ENCODE results near the gene SHD.
"Not testable (repeated sequence)": the region's sequence is repeated elsewhere in the genome, so short reads cannot be mapped to it uniquely, and the experiment has no call there.

Gene SHD

DNA sequence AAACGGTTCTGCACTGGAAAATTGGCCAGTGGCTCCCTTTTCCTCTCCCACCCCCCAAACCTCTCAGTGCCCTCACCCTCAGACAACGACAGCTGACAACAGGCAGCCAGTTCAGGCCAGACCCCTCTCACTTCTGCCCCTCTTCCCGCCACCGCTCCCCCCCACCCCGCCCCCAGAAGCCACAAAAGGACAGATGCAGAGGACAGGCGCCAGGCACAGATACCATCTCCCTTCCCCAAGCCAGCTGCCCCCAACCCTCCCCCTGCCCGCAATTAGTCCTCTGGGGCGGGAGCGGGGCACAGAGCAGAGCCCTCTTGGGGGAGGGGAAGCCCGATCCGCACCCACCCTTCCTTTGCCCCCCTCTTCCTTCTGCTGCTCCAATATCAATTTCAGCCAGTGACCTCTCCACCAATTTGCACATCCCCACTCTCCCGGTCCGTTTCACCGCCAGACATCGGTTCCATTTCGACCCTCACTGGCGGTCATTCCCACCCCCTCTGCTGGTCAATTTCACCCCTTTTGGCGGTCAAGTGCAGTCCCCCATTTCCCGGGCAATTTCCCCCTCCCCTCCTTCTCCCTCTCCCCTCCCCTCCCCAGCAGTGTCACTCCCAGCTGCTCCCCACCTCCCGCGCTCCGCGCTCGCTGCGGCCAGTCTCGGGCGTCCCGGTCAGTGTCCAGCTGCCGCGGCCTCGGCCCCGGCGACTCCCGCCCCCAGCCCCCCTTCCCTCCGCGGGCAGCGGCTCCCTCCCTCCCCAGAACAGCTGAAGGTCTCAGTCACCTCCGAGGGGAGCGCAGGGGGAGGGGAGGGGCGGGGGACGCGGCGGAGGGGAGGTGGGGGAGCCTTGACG lies at the start of gene SHD:
TSS of gene SHD (plus strand) at position 848 of the 848 bp plus-strand sequence. CDS start 798 bp downstream, outside the sequence.
- no peak for DNase-seq (ENCODE audit: low read depth, low spot score)
- no peak within 1 kb of the TSS for H3K27ac ChIP-seq

DNA sequence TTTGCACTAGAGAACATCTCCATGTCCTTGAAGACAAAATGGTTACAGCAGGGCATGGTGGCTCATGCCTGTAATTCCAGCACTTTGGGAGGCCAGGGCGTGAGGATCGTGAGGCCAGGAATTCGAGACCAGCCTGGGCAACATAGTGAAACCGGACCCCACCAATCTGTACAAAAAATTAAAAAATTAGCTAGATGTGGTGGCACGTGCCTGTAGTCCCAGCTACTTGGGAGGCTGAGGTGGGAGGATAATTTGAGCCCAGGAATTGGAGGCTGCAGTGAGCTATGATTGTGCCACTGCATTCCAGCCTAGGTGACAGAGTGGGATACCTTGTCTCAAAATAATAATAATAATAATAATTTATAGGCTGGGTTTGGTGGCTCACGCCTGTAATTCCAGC lies 48.8 kb upstream of the SHD start:
- DNase-seq (ENCODE audit: low read depth, low spot score); H3K27ac ChIP-seq: not testable (repeated sequence)

GRCh38 chr19:4231521-4231920 lies 47.5 kb upstream of the SHD start:
- not testable (repeated sequence) for DNase-seq (ENCODE audit: low read depth, low spot score); H3K27ac ChIP-seq

DNA sequence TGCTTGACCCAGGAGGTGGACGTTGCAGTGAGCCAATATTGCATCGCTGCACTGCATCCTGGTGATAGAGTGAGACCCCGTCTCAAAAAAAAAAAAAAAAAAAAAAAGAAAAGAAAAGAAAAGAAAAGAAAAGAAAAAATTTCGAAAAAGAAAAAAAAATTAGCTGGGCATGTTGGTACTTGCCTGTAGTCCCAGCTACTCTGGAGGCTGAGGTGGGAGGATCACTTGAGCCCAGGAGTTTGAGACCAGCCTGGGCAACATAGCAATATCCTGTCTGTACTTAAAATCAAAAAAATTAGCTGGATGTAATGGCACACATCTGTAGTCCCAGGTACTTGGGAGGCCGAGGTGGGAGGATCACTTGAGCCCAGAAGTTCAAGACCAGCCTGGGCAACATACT lies 46.9 kb upstream of the SHD start:
- DNase-seq (ENCODE audit: low read depth, low spot score); H3K27ac ChIP-seq: not testable (repeated sequence)

- DNase-seq (ENCODE audit: low read depth, low spot score): no peak
Measured at GRCh38 chr19:4232614-4233281, 46.3 kb upstream of the SHD start.

DNA sequence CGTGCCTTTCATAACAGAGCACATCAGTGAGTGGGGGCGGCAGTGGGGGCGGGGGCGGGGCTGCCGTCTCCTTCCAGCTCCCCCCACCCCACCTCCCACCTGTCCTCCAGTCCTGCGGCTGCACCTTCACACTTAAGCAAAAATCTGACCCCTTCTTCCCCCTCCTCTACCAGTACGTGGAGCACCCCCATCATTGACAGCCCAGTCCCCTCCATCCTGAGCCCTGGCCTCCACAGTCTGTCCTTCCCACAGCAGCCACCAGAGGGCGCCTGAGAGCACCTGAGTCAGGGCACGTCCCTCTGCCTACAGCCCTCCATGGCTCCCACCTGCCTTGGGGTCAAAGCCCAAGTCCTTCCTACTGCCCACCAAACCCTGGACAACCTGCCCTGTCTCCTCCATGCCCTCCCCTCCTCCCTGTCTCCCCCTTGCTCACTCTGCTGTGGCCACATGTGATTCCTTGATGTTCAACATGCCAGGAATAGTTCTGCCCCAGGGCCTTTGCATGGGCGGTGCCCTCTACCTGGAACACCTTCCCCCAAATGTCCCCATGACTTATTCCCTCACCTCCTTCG lies 45.7 kb upstream of the SHD start:
- no peak for DNase-seq (ENCODE audit: low read depth, low spot score)
- no peak overlapping the region for H3K27ac ChIP-seq

More at GRCh38 chr19:4232614-4233281, 46.3 kb upstream of the SHD start:
- no peak overlapping the region for H3K27ac ChIP-seq

GRCh38 chr19:4234142-4234861 lies 44.8 kb upstream of the SHD start:
- H3K27ac ChIP-seq: no peak overlapping the region
- DNase-seq (ENCODE audit: low read depth, low spot score): no peak

DNA sequence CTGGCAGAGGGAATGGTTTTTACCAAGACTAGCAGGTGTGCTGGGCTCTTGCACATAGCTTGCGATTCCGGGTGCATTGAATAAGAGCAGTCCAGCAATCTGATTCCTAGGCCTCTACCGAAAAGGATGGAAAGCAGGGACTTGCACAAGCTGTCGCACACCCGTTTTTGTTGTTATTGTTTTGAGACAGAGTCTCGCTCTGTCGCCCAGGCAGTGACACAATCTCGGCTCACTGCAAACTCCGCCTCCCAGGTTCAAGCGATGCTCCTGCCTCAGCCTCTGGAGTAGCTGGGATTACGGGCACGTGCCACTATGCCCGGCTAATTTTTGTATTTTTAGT lies 44.2 kb upstream of the SHD start:
- no peak for DNase-seq (ENCODE audit: low read depth, low spot score)
- no peak overlapping the region for H3K27ac ChIP-seq

GRCh38 chr19:4237510-4237909 lies 41.6 kb upstream of the SHD start:
- not testable (repeated sequence) for DNase-seq (ENCODE audit: low read depth, low spot score)

GRCh38 chr19:4238831-4239230 lies 40.2 kb upstream of the SHD start:
- DNase-seq (ENCODE audit: low read depth, low spot score): no peak
- H3K27ac ChIP-seq: no peak overlapping the region

More at GRCh38 chr19:4237510-4237909, 41.6 kb upstream of the SHD start:
- H3K27ac ChIP-seq: not testable (repeated sequence)

- H3K27ac ChIP-seq: no peak overlapping the region
- DNase-seq (ENCODE audit: low read depth, low spot score): no peak
Measured at GRCh38 chr19:4241824-4242430, 37.1 kb upstream of the SHD start.

DNA sequence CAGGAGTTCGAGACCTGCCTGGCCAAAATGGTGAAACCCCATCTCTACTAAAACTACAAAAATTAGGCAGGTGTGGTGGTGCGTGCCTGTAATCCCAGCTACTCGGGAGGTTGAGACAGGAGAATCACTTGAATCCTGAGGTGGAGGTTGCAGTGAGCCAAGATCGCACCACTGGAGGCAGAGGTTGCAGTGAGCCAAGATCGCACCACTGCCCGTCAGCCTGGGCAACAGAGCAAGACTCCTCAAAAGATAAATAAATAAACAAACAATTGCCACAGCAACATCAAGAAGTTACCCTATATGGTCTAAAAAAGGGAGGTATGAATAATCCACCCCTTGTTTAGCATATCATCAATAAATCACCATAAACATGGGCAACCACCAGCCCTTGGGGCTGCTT lies 33.1 kb upstream of the SHD start:
- not testable (repeated sequence) for DNase-seq (ENCODE audit: low read depth, low spot score)
- H3K27ac ChIP-seq: peak overlapping the region; percentile 84

GRCh38 chr19:4246767-4247593 lies 32.1 kb upstream of the SHD start, which contains the start of gene YJU2:
Gene YJU2, plus strand, starts transcription at chr19:4247080. Its CDS starts 67 bp downstream, at chr19:4247147.
- peak; percentile 96 for DNase-seq (ENCODE audit: low read depth, low spot score)
- peak within 1 kb of the TSS; percentile 84 for H3K27ac ChIP-seq

DNA sequence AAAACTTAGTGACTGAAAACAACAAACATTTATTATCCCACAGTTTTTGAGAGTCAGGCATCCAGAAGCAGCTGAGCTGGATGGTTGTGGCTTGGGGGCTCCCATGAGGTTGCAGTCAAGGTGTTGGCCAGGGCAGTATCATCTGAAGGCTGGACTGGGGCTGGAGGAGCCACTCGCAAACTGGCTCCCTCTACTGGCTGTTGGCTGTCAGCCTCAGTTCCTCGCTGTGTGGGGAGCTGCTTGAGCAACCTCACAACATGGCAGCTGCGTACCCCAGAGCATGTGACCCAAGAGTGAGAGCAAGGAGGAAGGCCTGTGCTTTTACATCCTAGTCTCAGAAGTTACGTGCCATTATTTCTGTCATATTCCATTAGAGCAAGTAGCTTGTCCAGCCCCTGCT lies 22.5 kb upstream of the SHD start:
- no peak overlapping the region for H3K27ac ChIP-seq
- no peak for DNase-seq (ENCODE audit: low read depth, low spot score)

DNA sequence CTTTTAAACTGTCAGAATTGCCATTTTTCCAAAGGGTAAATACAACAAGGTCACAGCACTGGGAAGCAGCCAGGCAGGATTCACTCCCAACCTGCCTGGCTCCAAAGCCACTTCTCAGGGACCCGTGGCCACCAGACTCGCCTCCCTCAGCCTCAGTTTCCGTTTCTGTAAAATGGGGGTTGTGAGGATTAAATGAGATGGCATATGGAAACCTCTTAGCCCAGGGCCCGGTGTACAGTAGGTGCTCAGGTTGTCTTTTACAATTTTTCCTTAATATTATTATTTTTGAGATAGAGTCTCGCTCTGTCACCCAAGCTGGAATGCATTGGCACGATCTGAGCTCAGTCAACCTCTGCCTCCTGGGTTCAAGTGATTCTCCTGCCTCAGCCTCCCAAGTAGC lies 22.0 kb upstream of the SHD start:
- H3K27ac ChIP-seq: no peak overlapping the region
- no peak for DNase-seq (ENCODE audit: low read depth, low spot score)

GRCh38 chr19:4258181-4258580 lies 20.9 kb upstream of the SHD start:
- H3K27ac ChIP-seq: no peak overlapping the region
- no peak for DNase-seq (ENCODE audit: low read depth, low spot score)

DNA sequence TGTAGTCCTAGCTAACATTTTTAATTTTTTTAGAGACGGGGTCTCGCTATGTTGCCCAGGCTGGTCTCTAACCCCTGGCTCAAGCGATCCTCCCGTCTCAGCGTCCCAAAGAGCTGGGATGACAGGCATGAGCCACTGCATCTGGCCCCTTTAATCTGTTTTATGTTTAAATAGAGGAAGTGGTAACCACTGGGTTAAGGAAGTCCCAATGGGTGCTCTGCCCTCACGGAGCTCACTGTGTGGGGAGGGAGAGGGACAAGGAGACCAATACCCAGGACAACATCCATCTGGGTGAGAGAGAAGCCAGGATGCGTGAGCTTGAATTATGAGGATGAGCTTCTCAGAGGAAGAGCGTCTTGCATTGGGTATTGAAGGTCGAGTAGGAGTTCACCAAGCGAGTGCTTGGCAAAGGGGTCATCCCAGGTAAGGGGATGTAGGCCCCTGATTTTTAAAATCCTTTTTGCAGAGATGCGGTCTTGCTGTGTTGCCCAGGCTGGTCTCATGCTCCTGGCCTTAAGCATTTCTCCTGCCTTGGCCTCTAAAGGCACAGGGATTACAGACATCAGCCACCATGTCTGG lies 18.4 kb upstream of the SHD start:
- H3K27ac ChIP-seq: no peak overlapping the region
- DNase-seq (ENCODE audit: low read depth, low spot score): no peak

- DNase-seq (ENCODE audit: low read depth, low spot score): no peak
- H3K27ac ChIP-seq: no peak overlapping the region
Measured at GRCh38 chr19:4264812-4265211, 14.3 kb upstream of the SHD start.
